Stomach smooth muscle (tissue), 2 donors: ENCODE measurements around the gene ASB13.

ENCODE experiments used
- H3K27ac ChIP-seq: one replicate; pipeline ENCODE4 v1.7.0; 2013; ENCODE audit warnings: mild to moderate bottlenecking, low read length, inconsistent platforms
- H3K27me3 ChIP-seq, 2 donors: one replicate each; pipeline ENCODE4 v1.7.0; 2013; ENCODE audit warnings: low read length in 2 of 2; ENCODE audit not compliant: insufficient read depth in 2 of 2, control insufficient read depth in 1 of 2
- H3K36me3 ChIP-seq, 2 donors: one replicate each; pipeline ENCODE4 v1.7.0; 2013; ENCODE audit warnings: low read length in 2 of 2; ENCODE audit not compliant: control insufficient read depth in 2 of 2, insufficient read depth in 2 of 2
- H3K4me1 ChIP-seq: one replicate; pipeline ENCODE4 v1.7.0; 2013; ENCODE audit warnings: low read length; ENCODE audit not compliant: control insufficient read depth, insufficient read depth
- H3K4me3 ChIP-seq, 2 donors: one replicate each; pipeline ENCODE4 v1.7.0; 2013; ENCODE audit warnings: low read length in 2 of 2
- H3K9ac ChIP-seq, 2 donors: one replicate each; pipeline ENCODE4 v1.7.0; 2013; ENCODE audit warnings: low read length in 2 of 2, mild to moderate bottlenecking in 1 of 2
- H3K9me3 ChIP-seq, 2 donors: one replicate each; pipeline ENCODE4 v1.7.0; 2013; ENCODE audit warnings: low read length in 2 of 2; ENCODE audit not compliant: control insufficient read depth in 2 of 2
- donor health status: healthy.
- donor health status: Pancreatic carcinoma.

ASB13 gene

GRCh38 chr10:5656737-5657579, 9.4 kb downstream of the ASB13 start:
- Histone ChIP-seq H3K9me3 (no peaks in the 10 kb centered on the region), H3K27ac (no peak overlapping the region), H3K27me3 (no peaks in the 10 kb centered on the region), H3K36me3 (peaks cover 0 to 2% of the 10 kb centered on the region in 2 donors), H3K9ac (no peak overlapping the region), H3K4me3 (no peak overlapping the region), H3K4me1 (peaks cover 9% of the 10 kb centered on the region)

DNA sequence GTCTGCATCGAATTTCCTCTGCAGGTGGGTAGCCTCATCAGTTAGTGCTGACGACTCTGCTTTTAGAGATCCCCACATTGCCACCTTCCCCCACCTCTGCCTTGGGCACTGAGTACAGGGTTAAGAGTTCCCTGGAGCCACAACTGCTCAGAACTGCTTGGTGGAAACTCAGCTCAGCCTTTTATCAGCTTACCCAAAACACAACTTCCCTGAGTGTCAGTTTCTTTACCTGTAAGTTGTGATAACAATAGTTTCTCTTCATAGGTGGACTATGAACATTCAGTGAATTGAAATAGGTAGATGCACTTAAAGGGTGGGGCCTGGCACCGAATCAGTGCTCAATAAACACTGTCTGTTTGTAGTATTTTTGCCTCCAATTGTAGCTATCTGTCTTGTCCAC, 11.3 kb downstream of the ASB13 start:
- H3K27me3 ChIP-seq, result no peaks in the 10 kb centered on the region
- H3K9me3 ChIP-seq, result no peaks in the 10 kb centered on the region
- no peak overlapping the region for H3K9ac ChIP-seq
- H3K4me1 ChIP-seq, result peaks cover 13% of the 10 kb centered on the region
- no peak overlapping the region for H3K4me3 ChIP-seq
- H3K27ac ChIP-seq, result no peak overlapping the region
- peaks cover 6 to 12% of the 10 kb centered on the region in 2 donors for H3K36me3 ChIP-seq

- H3K9ac ChIP-seq, result no peak overlapping the region
- peaks cover 13% of the 10 kb centered on the region for H3K4me1 ChIP-seq
- H3K4me3 ChIP-seq, result no peak overlapping the region
- H3K27ac ChIP-seq, result no peak overlapping the region
- H3K9me3 ChIP-seq, result no peaks in the 10 kb centered on the region
- no peaks in the 10 kb centered on the region for H3K27me3 ChIP-seq
- peaks cover 6 to 12% of the 10 kb centered on the region in 2 donors for H3K36me3 ChIP-seq
Measured at GRCh38 chr10:5654218-5654755, 12.1 kb downstream of the ASB13 start.

GRCh38 chr10:5652746-5653145, 13.6 kb downstream of the ASB13 start:
- Histone ChIP-seq H3K4me1 (peaks cover 10% of the 10 kb centered on the region), H3K4me3 (no peak overlapping the region), H3K27ac (no peak overlapping the region), H3K27me3 (no peaks in the 10 kb centered on the region), H3K9ac (no peak overlapping the region), H3K9me3 (no peaks in the 10 kb centered on the region), H3K36me3 (peaks cover 15 to 17% of the 10 kb centered on the region in 2 donors)

DNA sequence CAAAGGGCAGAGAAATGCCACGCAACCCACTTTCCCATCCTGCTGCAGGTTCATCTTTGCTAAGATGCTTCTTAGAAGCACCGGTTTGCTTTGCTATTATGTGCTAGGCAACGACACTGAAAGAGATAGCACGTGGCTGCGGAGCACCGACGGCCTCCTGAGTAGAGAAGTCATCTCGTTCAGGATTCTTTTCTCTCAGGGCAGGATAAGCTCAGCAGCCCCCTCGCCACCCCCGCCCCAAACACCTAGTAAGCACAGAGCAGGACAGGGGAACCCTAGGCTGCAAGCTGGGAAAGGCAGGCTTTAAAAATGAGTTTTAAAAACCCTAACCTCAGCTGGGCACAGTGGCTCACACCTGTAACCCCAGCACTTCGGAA, 15.0 kb downstream of the ASB13 start:
- Histone ChIP-seq H3K27ac (no peak overlapping the region), H3K9ac (no peak overlapping the region)

DNA sequence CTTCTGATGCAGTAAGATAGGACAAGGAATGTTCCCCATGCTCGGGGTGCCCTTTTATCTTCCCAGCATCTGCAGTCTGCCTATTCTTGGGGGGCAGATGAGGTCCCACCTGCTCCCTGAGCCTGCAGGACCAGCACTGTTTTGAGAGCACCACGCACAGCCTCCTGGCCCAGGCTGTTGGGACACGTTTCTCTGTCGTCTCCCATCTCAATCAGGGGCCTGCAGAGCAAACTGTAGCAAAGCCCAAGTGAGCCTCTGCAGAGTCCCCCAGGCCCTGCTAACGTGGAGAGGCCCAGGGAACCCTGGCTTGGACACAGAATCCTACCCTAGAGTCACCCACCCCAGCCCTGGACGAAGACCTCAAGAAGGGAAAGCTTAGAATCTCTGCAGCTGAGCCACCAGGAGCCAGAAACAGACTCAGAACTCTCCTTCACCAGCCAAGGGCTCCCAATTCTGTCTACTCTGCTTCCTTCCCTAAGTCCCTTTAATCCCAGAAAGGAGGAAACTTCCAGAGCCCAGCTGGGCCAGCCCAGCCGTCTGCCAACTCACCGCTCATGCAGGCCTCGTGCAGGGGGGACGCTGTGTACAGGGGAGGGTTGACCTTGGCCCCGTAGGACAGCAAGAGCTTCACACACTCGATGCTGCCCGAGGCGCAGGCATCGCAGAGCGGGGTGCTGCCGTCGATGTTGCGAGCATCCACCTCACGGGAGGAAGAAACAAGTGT, 15.6 kb downstream of the ASB13 start:
- Histone ChIP-seq H3K4me3 (no peak overlapping the region), H3K27ac (no peak overlapping the region), H3K36me3 (peaks cover 17 to 25% of the 10 kb centered on the region in 2 donors), H3K9ac (no peak overlapping the region), H3K9me3 (no peaks in the 10 kb centered on the region), H3K27me3 (no peaks in the 10 kb centered on the region), H3K4me1 (peaks cover 13% of the 10 kb centered on the region)

More for the DNA sequence above, 15.0 kb downstream of the ASB13 start:
- Histone ChIP-seq H3K4me3 (no peak overlapping the region), H3K36me3 (peaks cover 17 to 24% of the 10 kb centered on the region in 2 donors), H3K27me3 (no peaks in the 10 kb centered on the region), H3K9me3 (no peaks in the 10 kb centered on the region), H3K4me1 (peaks cover 12% of the 10 kb centered on the region)

DNA sequence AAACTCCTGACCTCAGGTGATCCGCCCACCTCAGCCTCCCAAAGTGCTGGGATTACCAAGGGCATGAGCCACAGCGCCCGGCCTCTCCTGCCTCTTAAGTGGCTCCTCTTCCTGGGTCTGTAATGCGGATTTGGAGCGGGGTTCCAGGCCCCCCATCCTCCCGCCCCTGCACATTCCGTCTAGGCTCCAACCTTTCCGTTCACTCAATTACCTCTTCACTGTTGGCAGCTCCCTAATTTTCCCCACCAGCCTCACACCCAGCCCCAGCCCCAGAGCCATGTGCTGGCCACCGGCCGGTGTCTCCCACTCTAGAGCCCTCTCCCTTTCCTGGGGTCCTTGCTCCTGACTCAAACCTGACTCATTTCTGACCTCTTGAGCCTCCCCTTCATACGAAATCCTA, 16.6 kb downstream of the ASB13 start:
- Histone ChIP-seq H3K27ac (no peak overlapping the region), H3K4me1 (peaks cover 16% of the 10 kb centered on the region), H3K9ac (no peak overlapping the region), H3K9me3 (no peaks in the 10 kb centered on the region), H3K36me3 (peaks cover 17 to 25% of the 10 kb centered on the region in 2 donors), H3K27me3 (no peaks in the 10 kb centered on the region), H3K4me3 (no peak overlapping the region)

GRCh38 chr10:5648494-5649457, 17.6 kb downstream of the ASB13 start:
- Histone ChIP-seq H3K4me1 (peaks cover 23% of the 10 kb centered on the region), H3K27me3 (no peaks in the 10 kb centered on the region), H3K36me3 (peaks cover 22 to 28% of the 10 kb centered on the region in 2 donors), H3K4me3 (no peak overlapping the region), H3K9ac (no peak overlapping the region), H3K27ac (no peak overlapping the region), H3K9me3 (no peaks in the 10 kb centered on the region)

- H3K27ac ChIP-seq, result no peak overlapping the region
- peaks cover 22% of the 10 kb centered on the region for H3K4me1 ChIP-seq
- no peaks in the 10 kb centered on the region for H3K9me3 ChIP-seq
- H3K36me3 ChIP-seq, result peaks cover 26 to 28% of the 10 kb centered on the region in 2 donors
- no peaks in the 10 kb centered on the region for H3K27me3 ChIP-seq
- no peak overlapping the region for H3K4me3 ChIP-seq
- H3K9ac ChIP-seq, result no peak overlapping the region
Measured at GRCh38 chr10:5647507-5648240, 18.7 kb downstream of the ASB13 start.
